ENCODE measurements around the gene PPP2R2C.

- TF ChIP-seq CTCF (IDR thresholded peaks at IDR 0.05) (no peak), POLR2A (IDR thresholded peaks at IDR 0.05) (no peak)
Observed at GRCh38 chr4:6392407-6392806, 80.0 kb downstream of the PPP2R2C start.

Data from heart left ventricle (tissue), 13 donors.